ENCODE measurements around the gene SETDB2.
"Not testable (repeated sequence)": the region's sequence is repeated elsewhere in the genome, so short reads cannot be mapped to it uniquely, and the experiment has no call there.

Gene SETDB2

DNA sequence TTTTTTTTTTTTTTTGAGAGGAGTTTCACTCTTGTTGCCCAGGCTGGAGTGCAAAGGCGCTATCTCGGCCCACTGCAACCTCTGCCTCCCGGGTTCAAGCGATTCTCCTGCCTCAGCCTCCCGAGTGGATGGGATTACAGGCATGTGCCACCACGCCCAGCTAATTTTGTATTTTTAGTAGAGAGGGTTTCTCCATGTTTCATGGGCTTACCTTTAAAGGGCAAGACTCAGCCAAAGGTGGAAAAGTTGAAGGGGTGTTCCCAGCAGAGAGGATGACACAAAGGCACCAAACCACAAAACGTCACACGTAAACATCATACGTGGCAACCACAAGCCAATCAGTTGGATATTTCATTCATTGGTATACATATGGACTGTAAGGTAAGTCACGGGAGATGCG lies 52.8 kb downstream of the SETDB2 start:
- Histone ChIP-seq H3K36me3 (ENCODE audit: control insufficient read depth in 1 of 2, insufficient read depth in 2 of 2, low read length in 2 of 2) (peaks cover 0 to 10% of the 10 kb centered on the region in 2 donors), H3K4me1 (ENCODE audit: control insufficient read depth in 1 of 2, insufficient read depth in 2 of 2, low read length in 2 of 2) (peaks cover 18% of the 10 kb centered on the region in 2 donors), H3K27ac (ENCODE audit: low read depth, low read length) (peak overlapping the region; percentile 50), H3K4me3 (ENCODE audit: low read depth in 1 of 2, low read length in 2 of 2) (peak overlapping the region in 1 of 2 donors; percentile 70), H3K9ac (ENCODE audit: low read depth in 1 of 2, low read length in 2 of 2) (peak overlapping the region in 1 of 2 donors; percentile 76)
- not testable (repeated sequence) for H3K9me3 ChIP-seq (ENCODE audit: control insufficient read depth in 1 of 2, low read length in 2 of 2); H3K27me3 ChIP-seq (ENCODE audit: control insufficient read depth in 1 of 2, insufficient read depth in 2 of 2, low read length in 2 of 2)

GRCh38 chr13:49497272-49497671 lies 53.2 kb downstream of the SETDB2 start:
- H3K9me3 ChIP-seq (ENCODE audit: control insufficient read depth in 1 of 2, low read length in 2 of 2): no peaks in the 10 kb centered on the region
- no peaks in the 10 kb centered on the region for H3K27me3 ChIP-seq (ENCODE audit: control insufficient read depth in 1 of 2, insufficient read depth in 2 of 2, low read length in 2 of 2)
- no peak overlapping the region for H3K9ac ChIP-seq (ENCODE audit: low read depth in 1 of 2, low read length in 2 of 2)
- H3K36me3 ChIP-seq (ENCODE audit: control insufficient read depth in 1 of 2, insufficient read depth in 2 of 2, low read length in 2 of 2): peaks cover 0 to 10% of the 10 kb centered on the region in 2 donors
- peak overlapping the region; percentile 50 for H3K27ac ChIP-seq (ENCODE audit: low read depth, low read length)
- H3K4me3 ChIP-seq (ENCODE audit: low read depth in 1 of 2, low read length in 2 of 2): no peak overlapping the region
- peaks cover 18% of the 10 kb centered on the region in 2 donors for H3K4me1 ChIP-seq (ENCODE audit: control insufficient read depth in 1 of 2, insufficient read depth in 2 of 2, low read length in 2 of 2)

DNA sequence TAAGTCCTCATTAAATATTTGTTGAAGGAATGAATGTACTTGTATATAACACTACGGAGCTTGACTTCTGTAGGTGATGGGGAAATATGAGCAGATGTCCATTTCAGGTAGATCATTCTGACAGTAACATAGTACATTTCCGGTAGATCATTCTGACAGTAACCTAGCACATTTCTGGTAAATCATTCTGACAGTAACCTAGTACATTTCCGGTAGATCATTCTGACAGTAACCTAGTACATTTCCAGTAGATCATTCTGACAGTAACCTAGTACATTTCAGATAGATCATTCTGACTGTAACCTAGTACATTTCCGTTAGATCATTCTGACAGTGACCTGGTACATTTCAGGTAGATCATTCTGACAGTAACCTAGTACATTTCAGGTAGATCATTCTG lies 54.1 kb downstream of the SETDB2 start:
- H3K9ac ChIP-seq (ENCODE audit: low read depth in 1 of 2, low read length in 2 of 2): no peak overlapping the region
- H3K9me3 ChIP-seq (ENCODE audit: control insufficient read depth in 1 of 2, low read length in 2 of 2): no peaks in the 10 kb centered on the region
- H3K4me1 ChIP-seq (ENCODE audit: control insufficient read depth in 1 of 2, insufficient read depth in 2 of 2, low read length in 2 of 2): peaks cover 18% of the 10 kb centered on the region in 2 donors
- H3K27me3 ChIP-seq (ENCODE audit: control insufficient read depth in 1 of 2, insufficient read depth in 2 of 2, low read length in 2 of 2): no peaks in the 10 kb centered on the region
- H3K36me3 ChIP-seq (ENCODE audit: control insufficient read depth in 1 of 2, insufficient read depth in 2 of 2, low read length in 2 of 2): peaks cover 0 to 15% of the 10 kb centered on the region in 2 donors
- H3K4me3 ChIP-seq (ENCODE audit: low read depth in 1 of 2, low read length in 2 of 2): no peak overlapping the region
- H3K27ac ChIP-seq (ENCODE audit: low read depth, low read length): no peak overlapping the region

DNA sequence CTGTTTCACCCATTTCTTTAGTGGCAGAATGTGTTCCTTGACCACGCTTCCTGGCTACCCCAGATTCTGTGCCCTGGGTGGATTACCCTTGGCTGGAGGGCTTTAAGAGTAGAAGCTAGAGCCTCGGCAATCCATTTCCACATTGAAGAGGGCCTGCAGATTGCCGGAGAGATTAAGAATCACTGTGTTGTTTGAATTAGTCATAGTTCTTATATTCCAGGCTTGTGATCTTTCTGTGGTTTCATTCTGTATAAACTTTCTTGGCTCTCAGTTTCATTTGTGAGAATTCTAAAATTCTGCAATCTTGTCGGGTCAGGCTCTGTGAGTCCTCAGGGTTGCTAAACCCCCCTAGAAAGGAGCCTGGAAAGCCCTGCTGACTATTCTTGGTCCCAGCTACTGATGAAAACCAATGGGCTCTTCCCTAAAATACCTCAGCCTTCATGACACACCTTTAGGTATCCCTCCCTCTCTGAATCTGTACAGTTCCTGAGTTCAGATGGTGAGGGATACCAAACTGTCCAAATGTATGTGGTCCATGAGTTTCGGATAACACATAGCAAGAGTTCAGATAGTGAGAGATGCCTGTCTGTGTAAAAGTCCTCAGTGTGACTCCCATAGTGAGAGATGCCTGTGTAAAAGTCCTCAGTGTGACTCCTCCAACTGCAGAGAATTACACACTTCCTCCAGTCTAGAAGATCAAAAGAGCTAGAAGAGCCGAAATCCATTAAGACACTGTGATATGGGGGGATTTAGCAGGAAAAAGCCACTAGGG lies 56.0 kb downstream of the SETDB2 start:
- Histone ChIP-seq H3K27me3 (ENCODE audit: control insufficient read depth in 1 of 2, insufficient read depth in 2 of 2, low read length in 2 of 2) (no peaks in the 10 kb centered on the region), H3K9ac (ENCODE audit: low read depth in 1 of 2, low read length in 2 of 2) (no peak overlapping the region), H3K4me3 (ENCODE audit: low read depth in 1 of 2, low read length in 2 of 2) (peak overlapping the region in 1 of 2 donors; percentile 16), H3K27ac (ENCODE audit: low read depth, low read length) (no peak overlapping the region), H3K36me3 (ENCODE audit: control insufficient read depth in 1 of 2, insufficient read depth in 2 of 2, low read length in 2 of 2) (peaks cover 0 to 16% of the 10 kb centered on the region in 2 donors), H3K4me1 (ENCODE audit: control insufficient read depth in 1 of 2, insufficient read depth in 2 of 2, low read length in 2 of 2) (peaks cover 11 to 18% of the 10 kb centered on the region in 2 donors), H3K9me3 (ENCODE audit: control insufficient read depth in 1 of 2, low read length in 2 of 2) (no peaks in the 10 kb centered on the region)

DNA sequence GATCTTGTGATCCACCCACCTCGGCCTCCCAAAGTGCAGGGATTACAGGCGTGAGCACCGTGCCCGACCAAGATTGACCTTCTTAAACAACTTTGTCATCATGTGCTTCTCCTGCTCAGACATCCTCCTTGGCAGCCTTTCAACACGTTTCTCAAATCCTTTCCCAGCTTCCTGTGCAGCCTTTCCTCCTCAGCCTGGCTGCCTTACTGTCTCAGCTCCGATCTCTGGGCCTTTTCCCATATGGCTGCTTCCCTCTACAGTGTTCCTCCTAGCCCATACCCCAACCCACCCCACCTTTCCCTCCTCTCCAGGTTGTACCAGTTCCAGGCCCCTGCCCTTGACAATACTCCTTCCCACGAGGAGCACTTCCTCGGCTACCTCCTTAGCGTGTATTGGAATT lies 58.9 kb downstream of the SETDB2 start:
- Histone ChIP-seq H3K27ac (ENCODE audit: low read depth, low read length) (no peak overlapping the region), H3K9ac (ENCODE audit: low read depth in 1 of 2, low read length in 2 of 2) (no peak overlapping the region), H3K4me3 (ENCODE audit: low read depth in 1 of 2, low read length in 2 of 2) (no peak overlapping the region), H3K9me3 (ENCODE audit: control insufficient read depth in 1 of 2, low read length in 2 of 2) (no peaks in the 10 kb centered on the region), H3K4me1 (ENCODE audit: control insufficient read depth in 1 of 2, insufficient read depth in 2 of 2, low read length in 2 of 2) (peaks cover 7 to 10% of the 10 kb centered on the region in 2 donors), H3K27me3 (ENCODE audit: control insufficient read depth in 1 of 2, insufficient read depth in 2 of 2, low read length in 2 of 2) (no peaks in the 10 kb centered on the region), H3K36me3 (ENCODE audit: control insufficient read depth in 1 of 2, insufficient read depth in 2 of 2, low read length in 2 of 2) (peaks cover 4 to 16% of the 10 kb centered on the region in 2 donors)

GRCh38 chr13:49503951-49504350 lies 59.9 kb downstream of the SETDB2 start:
- Histone ChIP-seq H3K4me3 (ENCODE audit: low read depth in 1 of 2, low read length in 2 of 2) (no peak overlapping the region), H3K9me3 (ENCODE audit: control insufficient read depth in 1 of 2, low read length in 2 of 2) (no peaks in the 10 kb centered on the region), H3K9ac (ENCODE audit: low read depth in 1 of 2, low read length in 2 of 2) (no peak overlapping the region), H3K27ac (ENCODE audit: low read depth, low read length) (no peak overlapping the region), H3K27me3 (ENCODE audit: control insufficient read depth in 1 of 2, insufficient read depth in 2 of 2, low read length in 2 of 2) (no peaks in the 10 kb centered on the region), H3K36me3 (ENCODE audit: control insufficient read depth in 1 of 2, insufficient read depth in 2 of 2, low read length in 2 of 2) (peaks cover 4 to 9% of the 10 kb centered on the region in 2 donors), H3K4me1 (ENCODE audit: control insufficient read depth in 1 of 2, insufficient read depth in 2 of 2, low read length in 2 of 2) (peaks cover 6 to 7% of the 10 kb centered on the region in 2 donors)

GRCh38 chr13:49512578-49512977 lies 68.5 kb downstream of the SETDB2 start:
- Histone ChIP-seq H3K9ac (ENCODE audit: low read depth in 1 of 2, low read length in 2 of 2) (no peak overlapping the region), H3K4me1 (ENCODE audit: control insufficient read depth in 1 of 2, insufficient read depth in 2 of 2, low read length in 2 of 2) (no peaks in the 10 kb centered on the region), H3K27ac (ENCODE audit: low read depth, low read length) (no peak overlapping the region), H3K36me3 (ENCODE audit: control insufficient read depth in 1 of 2, insufficient read depth in 2 of 2, low read length in 2 of 2) (peaks cover 12 to 40% of the 10 kb centered on the region in 2 donors), H3K4me3 (ENCODE audit: low read depth in 1 of 2, low read length in 2 of 2) (no peak overlapping the region), H3K9me3 (ENCODE audit: control insufficient read depth in 1 of 2, low read length in 2 of 2) (no peaks in the 10 kb centered on the region), H3K27me3 (ENCODE audit: control insufficient read depth in 1 of 2, insufficient read depth in 2 of 2, low read length in 2 of 2) (no peaks in the 10 kb centered on the region)

GRCh38 chr13:49516467-49516866 lies 72.4 kb downstream of the SETDB2 start:
- Histone ChIP-seq H3K4me3 (ENCODE audit: low read depth in 1 of 2, low read length in 2 of 2) (no peak overlapping the region), H3K9me3 (ENCODE audit: control insufficient read depth in 1 of 2, low read length in 2 of 2) (no peaks in the 10 kb centered on the region), H3K9ac (ENCODE audit: low read depth in 1 of 2, low read length in 2 of 2) (no peak overlapping the region), H3K36me3 (ENCODE audit: control insufficient read depth in 1 of 2, insufficient read depth in 2 of 2, low read length in 2 of 2) (peaks cover 16 to 63% of the 10 kb centered on the region in 2 donors), H3K27me3 (ENCODE audit: control insufficient read depth in 1 of 2, insufficient read depth in 2 of 2, low read length in 2 of 2) (no peaks in the 10 kb centered on the region), H3K4me1 (ENCODE audit: control insufficient read depth in 1 of 2, insufficient read depth in 2 of 2, low read length in 2 of 2) (no peaks in the 10 kb centered on the region), H3K27ac (ENCODE audit: low read depth, low read length) (no peak overlapping the region)

DNA sequence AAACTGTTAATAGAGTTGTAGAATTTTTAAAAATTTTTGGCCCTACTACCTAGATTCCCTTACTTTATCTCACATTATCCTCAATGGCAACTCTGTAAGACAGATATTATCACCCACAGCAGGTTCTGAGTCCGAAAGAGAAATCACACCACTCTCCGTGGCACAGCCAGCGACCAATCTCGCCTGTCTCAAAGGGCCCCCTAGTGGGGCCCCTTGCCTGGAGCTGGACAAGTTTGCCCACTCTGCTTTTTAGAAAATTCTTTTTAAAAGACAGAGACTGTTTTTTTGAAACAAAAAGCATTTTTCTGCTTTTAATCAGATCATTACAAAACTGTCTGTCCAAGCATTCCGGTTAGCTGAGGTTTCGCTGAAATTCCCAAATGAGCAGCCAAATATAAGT lies 73.4 kb downstream of the SETDB2 start:
- no peak overlapping the region for H3K27ac ChIP-seq (ENCODE audit: low read depth, low read length)
- peaks cover 21 to 62% of the 10 kb centered on the region in 2 donors for H3K36me3 ChIP-seq (ENCODE audit: control insufficient read depth in 1 of 2, insufficient read depth in 2 of 2, low read length in 2 of 2)
- H3K4me1 ChIP-seq (ENCODE audit: control insufficient read depth in 1 of 2, insufficient read depth in 2 of 2, low read length in 2 of 2): no peaks in the 10 kb centered on the region
- no peaks in the 10 kb centered on the region for H3K27me3 ChIP-seq (ENCODE audit: control insufficient read depth in 1 of 2, insufficient read depth in 2 of 2, low read length in 2 of 2)
- no peak overlapping the region for H3K4me3 ChIP-seq (ENCODE audit: low read depth in 1 of 2, low read length in 2 of 2)
- H3K9ac ChIP-seq (ENCODE audit: low read depth in 1 of 2, low read length in 2 of 2): no peak overlapping the region
- H3K9me3 ChIP-seq (ENCODE audit: control insufficient read depth in 1 of 2, low read length in 2 of 2): no peaks in the 10 kb centered on the region

GRCh38 chr13:49521224-49521623 lies 77.2 kb downstream of the SETDB2 start:
- no peaks in the 10 kb centered on the region for H3K9me3 ChIP-seq (ENCODE audit: control insufficient read depth in 1 of 2, low read length in 2 of 2)
- H3K9ac ChIP-seq (ENCODE audit: low read depth in 1 of 2, low read length in 2 of 2): no peak overlapping the region
- H3K4me1 ChIP-seq (ENCODE audit: control insufficient read depth in 1 of 2, insufficient read depth in 2 of 2, low read length in 2 of 2): no peaks in the 10 kb centered on the region
- no peak overlapping the region for H3K27ac ChIP-seq (ENCODE audit: low read depth, low read length)
- H3K4me3 ChIP-seq (ENCODE audit: low read depth in 1 of 2, low read length in 2 of 2): no peak overlapping the region
- no peaks in the 10 kb centered on the region for H3K27me3 ChIP-seq (ENCODE audit: control insufficient read depth in 1 of 2, insufficient read depth in 2 of 2, low read length in 2 of 2)
- H3K36me3 ChIP-seq (ENCODE audit: control insufficient read depth in 1 of 2, insufficient read depth in 2 of 2, low read length in 2 of 2): peaks cover 10 to 38% of the 10 kb centered on the region in 2 donors

Measured in duodenal mucosa (tissue), 2 donors.